ENCODE results near the gene CLCA1.

DNA sequence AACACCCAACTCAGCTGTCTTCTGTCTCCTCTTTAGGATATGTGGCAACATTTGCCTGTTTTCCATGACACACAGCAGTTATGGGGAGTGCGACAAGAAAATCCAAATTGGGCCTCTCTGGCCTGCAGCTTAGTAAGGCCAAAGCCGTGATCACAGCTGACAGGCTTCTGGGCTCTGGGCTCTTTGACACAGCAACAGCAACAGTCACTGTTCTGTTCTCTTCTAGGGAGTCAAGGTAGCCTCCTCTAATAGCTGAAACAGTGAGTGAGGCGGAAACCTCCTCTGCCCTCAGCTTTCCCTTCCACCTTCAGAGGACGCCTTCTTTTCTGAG is 19.0 kb downstream of the CLCA1 start:
- TF ChIP-seq YY1 (IDR thresholded peaks at IDR 0.05; ENCODE audit: insufficient read depth, insufficient read length): no peak
- TF ChIP-seq ZNF274 (IDR thresholded peaks at IDR 0.05; ENCODE audit: low read depth, low read length): no peak

All from NT2/D1 (cell line).